NT2/D1 (cell line): ENCODE measurements around the gene TRIM14.

ENCODE experiments used
- YY1 ChIP-seq: IDR thresholded peaks from 2 replicates; pipeline ENCODE4 v1.6.1; 2011; ENCODE audit not compliant: insufficient read length, insufficient read depth
- ZNF274 ChIP-seq: IDR thresholded peaks from 2 replicates; pipeline ENCODE4 v1.6.1; 2011; ENCODE audit warnings: mild to moderate bottlenecking, low read depth, low read length

DNA sequence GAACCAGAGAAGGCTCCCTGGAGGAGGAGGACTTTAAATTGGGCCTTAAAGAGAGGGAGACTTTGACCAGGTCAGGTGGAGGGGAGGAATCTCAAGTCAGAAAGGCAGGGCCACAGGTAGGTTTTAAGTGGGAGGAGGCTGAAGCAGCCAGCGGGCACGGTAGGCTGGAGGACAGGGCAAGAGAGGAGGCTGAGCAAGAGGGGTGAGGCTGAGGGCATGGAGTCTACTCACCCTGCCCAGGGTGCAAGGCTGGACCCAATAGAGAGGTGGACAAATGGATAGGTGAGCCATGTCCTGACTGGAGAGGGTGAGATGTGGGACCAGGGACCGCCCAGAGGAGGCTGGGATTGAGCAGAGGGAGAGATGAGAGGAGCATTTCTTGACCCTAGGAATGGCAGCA, 25.6 kb upstream of the TRIM14 start:
- no peak for TF ChIP-seq ZNF274
- TF ChIP-seq YY1: no peak
